H54 (cell line): ENCODE results near the gene FHOD3.

Experiments used
- DNase-seq: peaks from one replicate; pipeline ENCODE4 v3.0.0; 2011; ENCODE audit warnings: low spot score, mixed read lengths; ENCODE audit not compliant: insufficient read length
- FAIRE-seq: peaks from 3 replicates; lab custom pipeline; 2011; peaks lifted over from hg19 to GRCh38; lab: Jason Lieb, UNC
- POLR2A ChIP-seq: IDR thresholded peaks from 2 replicates; pipeline ENCODE4 v1.6.1; 2011; ENCODE audit warnings: low read depth, mild to moderate bottlenecking, low read length

Gene FHOD3

GRCh38 chr18:36560187-36560586, 262.7 kb downstream of the FHOD3 start:
- no peak for FAIRE-seq

GRCh38 chr18:36561046-36561445, 263.5 kb downstream of the FHOD3 start:
- FAIRE-seq = no peak
- TF ChIP-seq POLR2A = no peak

More at GRCh38 chr18:36560187-36560586, 262.7 kb downstream of the FHOD3 start:
- no peak for TF ChIP-seq POLR2A
- DNase-seq = no peak

GRCh38 chr18:36564841-36565240, 267.3 kb downstream of the FHOD3 start:
- TF ChIP-seq POLR2A = no peak
- FAIRE-seq (no peak), DNase-seq (no peak)

More at GRCh38 chr18:36561046-36561445, 263.5 kb downstream of the FHOD3 start:
- no peak for DNase-seq

- TF ChIP-seq POLR2A = no peak
- FAIRE-seq (no peak), DNase-seq (no peak)
Measured at GRCh38 chr18:36567800-36568199, 270.3 kb downstream of the FHOD3 start.

GRCh38 chr18:36568487-36568886, 271.0 kb downstream of the FHOD3 start:
- no peak for TF ChIP-seq POLR2A
- DNase-seq (no peak), FAIRE-seq (no peak)

- TF ChIP-seq POLR2A = no peak
- DNase-seq (no peak), FAIRE-seq (no peak)
Measured at GRCh38 chr18:36572135-36572856, 274.8 kb downstream of the FHOD3 start.

GRCh38 chr18:36576339-36576738, 278.8 kb downstream of the FHOD3 start:
- no peak for FAIRE-seq
- no peak for DNase-seq
- TF ChIP-seq POLR2A = no peak

- TF ChIP-seq POLR2A = no peak
- DNase-seq = no peak
- no peak for FAIRE-seq
Measured at GRCh38 chr18:36578871-36579710, 281.6 kb downstream of the FHOD3 start.

- DNase-seq = no peak
- FAIRE-seq = no peak
- TF ChIP-seq POLR2A = no peak
Measured at GRCh38 chr18:36580266-36580665, 282.8 kb downstream of the FHOD3 start.

GRCh38 chr18:36580874-36581750, 283.6 kb downstream of the FHOD3 start:
- no peak for TF ChIP-seq POLR2A
- DNase-seq = peak; percentile 12
- FAIRE-seq = no peak

GRCh38 chr18:36582988-36583745, 285.7 kb downstream of the FHOD3 start:
- no peak for FAIRE-seq
- TF ChIP-seq POLR2A = no peak
- no peak for DNase-seq

- FAIRE-seq = no peak
- DNase-seq = no peak
- no peak for TF ChIP-seq POLR2A
Measured at GRCh38 chr18:36589857-36590543, 292.5 kb downstream of the FHOD3 start.
